GM19372 (cell line): ENCODE results near the gene TBC1D5.

Experiments
- ATAC-seq: cut with Tn5 transposase; IDR thresholded peaks from one replicate; pipeline ENCODE4 v1.9.1; 2021; ENCODE audit warnings: mild to moderate bottlenecking, low read depth, moderate library complexity; ENCODE audit not compliant: unreplicated experiment

Gene TBC1D5

DNA sequence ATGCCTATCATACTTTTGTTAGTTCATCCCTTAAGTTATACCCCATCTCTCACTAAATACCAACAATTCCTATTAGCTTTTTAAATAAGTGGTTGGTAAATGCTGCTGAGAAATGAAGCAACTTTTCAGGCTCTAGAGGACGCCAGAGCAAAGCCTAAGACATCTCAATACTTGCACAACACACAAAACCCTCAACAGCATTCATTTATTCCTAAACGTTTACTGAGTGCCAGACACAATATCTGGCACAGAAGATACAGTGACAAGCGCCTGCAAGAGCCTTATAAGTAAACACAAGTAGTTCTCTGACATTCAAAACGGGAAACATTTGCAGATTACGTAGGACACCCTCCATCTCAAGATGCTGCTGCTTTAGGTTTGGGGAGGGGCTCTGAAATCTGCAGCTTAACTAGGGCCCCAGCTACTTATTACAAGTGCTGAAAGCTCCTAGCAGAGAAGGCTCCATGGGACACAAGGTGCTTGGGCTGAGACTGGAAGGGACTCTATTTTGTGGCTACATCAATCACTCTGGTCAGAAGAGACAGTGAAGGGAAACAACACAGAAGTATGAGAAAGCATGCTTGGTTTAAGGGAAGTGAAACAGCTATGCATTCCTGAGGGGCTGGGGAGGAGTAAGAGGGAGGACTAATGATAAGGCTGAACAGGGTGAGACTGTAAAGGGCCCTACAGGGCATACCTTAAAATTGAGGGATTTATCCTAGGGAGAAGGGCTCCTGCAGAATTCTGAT lies 546.4 kb downstream of the TBC1D5 start:
- ATAC-seq = peak; percentile 91

- peak; percentile 74 for ATAC-seq
Measured at GRCh38 chr3:17195192-17195611, 547.2 kb downstream of the TBC1D5 start.

DNA sequence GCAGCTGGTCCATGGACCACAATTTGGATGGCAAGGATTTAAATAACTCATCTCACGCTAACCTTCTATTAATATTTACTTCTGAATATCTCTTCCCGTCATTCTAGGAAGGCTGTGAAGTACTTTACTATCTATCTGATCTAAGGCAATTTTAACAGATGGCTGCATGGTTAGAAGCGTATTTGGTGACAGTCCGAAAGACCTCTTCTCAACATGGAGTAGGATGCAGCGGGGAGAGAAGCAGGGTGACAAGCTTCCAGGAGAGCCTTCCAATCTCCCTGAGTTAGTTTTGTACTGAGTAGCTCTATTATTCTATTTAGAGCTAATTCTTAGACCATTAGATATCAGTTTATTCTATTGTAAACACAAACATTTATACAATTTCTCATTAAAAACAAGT lies 548.3 kb downstream of the TBC1D5 start:
- ATAC-seq = no peak

DNA sequence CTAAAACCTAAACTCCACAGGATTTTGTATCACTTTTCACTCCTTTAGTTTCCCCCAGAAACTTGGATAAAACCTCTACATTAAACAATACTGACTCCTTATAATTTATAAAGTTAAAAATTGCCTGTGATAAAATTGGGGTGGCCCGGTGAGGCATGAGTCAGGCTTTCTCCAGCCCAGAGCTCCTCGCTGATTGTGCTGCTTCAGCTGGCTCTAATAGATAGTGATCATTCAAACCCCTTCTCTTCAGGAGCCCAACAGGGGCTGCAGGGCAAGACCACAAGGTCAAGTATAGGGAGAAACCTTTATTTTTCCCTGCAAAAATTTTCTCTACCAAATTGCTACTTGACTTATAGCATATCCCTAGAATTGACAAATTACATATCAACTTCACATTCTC lies 549.4 kb downstream of the TBC1D5 start:
- no peak for ATAC-seq

GRCh38 chr3:17190353-17191078 lies 551.9 kb downstream of the TBC1D5 start:
- no peak for ATAC-seq

DNA sequence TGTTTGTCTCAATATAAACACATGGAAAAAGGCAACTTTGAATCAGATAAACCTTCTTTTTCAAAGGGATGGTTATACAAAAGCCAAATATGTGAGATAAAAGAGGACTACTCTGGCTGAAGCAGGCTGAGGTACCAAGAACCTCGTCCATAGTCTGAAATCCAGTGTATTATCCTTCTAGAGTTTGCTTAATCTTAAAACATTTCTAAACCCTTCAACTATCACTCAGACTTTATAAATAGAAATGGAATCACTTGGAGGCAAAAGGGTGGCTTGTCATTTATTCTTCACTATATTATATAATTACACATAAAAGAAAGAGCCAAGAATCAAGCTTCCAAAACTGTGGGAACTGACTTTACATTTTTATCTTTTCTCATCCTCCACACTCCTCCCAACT lies 554.1 kb downstream of the TBC1D5 start:
- no peak for ATAC-seq

GRCh38 chr3:17187589-17188184 lies 554.7 kb downstream of the TBC1D5 start:
- ATAC-seq = no peak

GRCh38 chr3:17183951-17184550 lies 558.4 kb downstream of the TBC1D5 start:
- ATAC-seq = no peak

DNA sequence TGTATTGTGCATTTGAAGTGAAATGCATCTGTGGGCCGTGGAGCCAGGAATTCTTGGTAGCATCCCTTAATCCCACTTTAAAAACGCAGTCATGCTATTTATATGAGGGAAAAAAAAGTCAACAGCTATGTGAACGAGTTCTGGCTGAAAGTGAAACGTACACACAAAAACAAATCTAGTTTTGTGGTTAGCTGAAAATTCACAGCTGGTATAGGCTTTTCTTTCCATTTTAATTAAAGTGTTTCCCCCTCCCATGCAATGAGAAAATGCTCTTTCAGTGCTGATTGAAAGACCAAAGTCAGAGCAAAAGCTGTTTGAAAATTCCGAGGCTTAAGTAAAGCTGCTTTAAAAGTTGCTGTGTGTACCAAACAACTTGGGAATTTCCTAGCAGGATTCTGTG lies 560.3 kb downstream of the TBC1D5 start:
- peak; percentile 69 for ATAC-seq

DNA sequence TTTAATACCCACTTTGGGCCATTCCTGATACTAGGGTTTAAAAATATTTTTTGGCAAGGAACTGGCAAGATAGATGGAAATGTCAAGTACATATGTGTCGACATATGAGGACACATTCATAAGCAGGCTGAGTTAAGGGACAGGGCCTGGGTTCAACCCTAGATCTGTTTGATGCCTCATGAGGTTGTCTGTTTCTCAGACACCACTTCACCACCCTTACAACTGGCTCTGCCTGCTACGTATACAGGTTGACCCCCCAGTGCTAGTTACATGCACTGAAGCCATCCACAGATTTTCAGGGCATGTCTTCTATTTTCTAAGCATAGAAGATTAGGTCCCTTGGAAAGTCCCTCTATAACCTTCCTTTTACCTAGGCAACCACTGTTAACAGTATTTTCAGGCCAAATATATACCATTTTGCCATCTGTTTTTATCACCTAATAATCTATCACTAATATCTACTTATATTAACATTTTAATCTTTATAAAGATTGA lies 561.0 kb downstream of the TBC1D5 start:
- ATAC-seq = no peak

DNA sequence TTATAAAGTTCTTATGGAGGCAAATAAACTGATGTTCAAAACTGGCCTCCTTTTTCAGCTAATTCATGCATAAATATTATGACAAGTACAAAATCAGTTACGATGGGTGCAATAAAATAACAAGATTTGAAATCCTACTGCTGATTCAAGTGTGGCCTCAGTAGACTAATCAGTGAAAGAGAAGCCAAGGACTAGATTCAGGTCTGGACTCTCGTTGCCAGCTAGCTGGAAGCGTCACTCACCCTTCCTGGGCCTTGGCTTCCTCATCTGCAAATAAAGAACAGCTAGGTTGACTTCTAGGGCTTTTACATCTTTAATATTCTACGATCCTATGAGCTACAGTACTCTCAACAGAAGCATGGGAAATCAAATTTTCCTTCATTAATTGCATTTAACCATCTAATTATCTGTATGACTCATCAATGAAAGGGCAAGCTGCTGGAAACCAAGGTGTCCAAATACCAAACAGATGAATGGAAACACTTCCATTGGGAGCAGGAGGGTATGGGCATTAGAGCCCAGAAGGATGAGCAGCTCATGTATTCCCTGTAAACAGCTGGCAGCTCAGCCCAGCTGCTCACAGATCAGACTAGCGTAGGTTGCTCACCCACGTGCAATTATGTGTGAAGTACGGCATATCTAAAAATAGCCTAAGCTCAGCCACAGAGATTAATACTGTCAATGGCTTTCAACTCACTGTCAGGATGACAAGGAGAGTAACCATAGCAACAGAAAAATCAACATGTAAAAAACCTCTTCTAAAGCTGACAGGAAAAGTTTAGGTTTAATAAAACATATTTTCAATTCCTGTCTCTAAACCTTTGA lies 562.8 kb downstream of the TBC1D5 start:
- no peak for ATAC-seq

DNA sequence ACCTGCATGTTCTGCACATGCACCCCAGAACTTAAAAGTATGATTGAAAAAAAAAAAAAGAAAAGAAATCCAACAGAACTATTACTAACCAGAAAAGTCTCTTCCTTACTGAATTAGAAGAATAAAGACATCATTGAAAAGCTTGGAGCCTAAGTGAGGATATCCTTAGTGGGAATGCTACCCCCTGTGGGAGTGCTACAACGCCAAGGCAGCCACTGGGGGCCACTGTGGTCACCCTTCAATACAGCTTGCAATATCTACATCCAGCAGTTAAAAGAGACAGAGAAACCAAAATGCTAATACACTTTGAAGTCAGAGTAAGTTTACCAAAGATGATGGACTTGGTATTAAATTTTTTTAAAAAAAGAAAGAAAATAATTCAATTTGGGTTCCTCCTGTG lies 565.7 kb downstream of the TBC1D5 start:
- no peak for ATAC-seq

GRCh38 chr3:17175187-17175807 lies 567.1 kb downstream of the TBC1D5 start:
- no peak for ATAC-seq

GRCh38 chr3:17166369-17166768 lies 576.1 kb downstream of the TBC1D5 start:
- ATAC-seq = no peak

DNA sequence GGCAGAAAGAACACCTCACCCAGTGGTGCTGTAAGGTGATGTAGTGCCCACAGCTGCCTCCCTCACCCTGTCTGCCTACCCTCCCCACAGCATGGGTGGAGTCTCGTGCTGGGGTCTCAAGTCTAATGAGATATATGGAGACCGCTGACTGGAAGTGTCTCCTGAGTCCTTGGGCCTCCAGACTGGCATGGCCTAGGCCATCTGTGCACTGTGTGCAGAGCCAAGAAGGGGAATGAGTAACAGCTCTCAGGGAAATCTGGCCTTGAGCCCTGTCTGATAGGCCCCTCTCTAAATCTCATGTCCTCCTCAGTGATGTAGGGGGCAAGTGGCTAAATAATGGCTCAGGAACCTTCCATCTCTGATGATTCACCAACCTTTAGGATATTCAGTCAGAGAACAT lies 580.3 kb downstream of the TBC1D5 start:
- ATAC-seq = no peak

DNA sequence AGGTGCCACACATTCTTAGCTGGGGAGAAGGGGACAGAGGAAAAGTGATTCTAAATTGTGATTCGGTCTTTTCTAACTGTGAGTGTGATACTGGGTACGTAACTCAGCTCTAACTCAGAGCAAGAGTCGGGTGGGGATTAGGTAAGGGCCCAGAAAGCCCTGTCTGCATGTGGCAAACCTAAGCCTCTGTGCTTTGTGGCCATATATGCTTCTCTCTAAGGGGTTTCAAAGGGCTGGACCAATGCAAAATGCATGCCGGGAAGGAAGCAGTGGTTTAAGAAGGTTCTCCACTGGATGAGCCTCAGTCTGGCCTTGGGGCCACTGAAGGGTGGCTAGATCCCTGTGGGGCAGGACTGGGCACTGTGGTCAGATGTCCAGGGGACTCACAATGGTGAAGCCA lies 581.8 kb downstream of the TBC1D5 start:
- ATAC-seq = no peak

DNA sequence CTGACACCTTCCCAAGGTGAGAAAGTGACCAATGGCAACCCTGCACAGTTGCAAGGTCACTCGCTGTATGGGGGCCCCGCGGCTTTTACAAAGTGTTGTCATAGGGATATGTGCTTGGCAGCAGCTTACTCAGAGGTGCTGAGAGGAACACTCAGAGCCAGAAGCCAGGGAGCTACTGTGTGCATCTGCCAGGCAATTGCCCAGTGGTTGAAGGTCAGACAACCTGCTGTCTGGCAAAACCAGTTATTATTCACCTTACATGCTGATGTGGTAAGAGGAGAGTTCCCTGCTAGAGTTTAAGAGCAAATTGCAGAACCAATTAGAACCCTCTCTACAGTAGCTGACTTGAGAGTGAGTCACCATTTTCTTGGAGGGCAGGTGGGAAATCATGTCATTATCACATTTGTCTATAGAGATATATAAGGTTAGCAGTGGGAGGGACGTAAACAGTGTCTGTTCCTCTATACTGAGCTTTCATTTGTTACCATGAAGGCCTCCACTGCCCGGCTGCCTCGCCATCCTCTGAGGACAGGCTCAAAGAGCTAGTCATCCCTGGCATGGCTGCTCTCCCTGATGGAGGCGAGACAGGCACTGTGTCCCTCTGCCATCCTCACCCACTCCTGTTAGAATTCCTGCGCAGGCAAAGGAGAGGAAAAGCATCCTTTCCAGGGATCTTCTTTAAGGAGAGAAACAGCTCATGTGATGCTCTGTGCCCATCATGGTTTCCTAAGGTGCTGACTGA lies 583.3 kb downstream of the TBC1D5 start:
- ATAC-seq = no peak

- no peak for ATAC-seq
Measured at GRCh38 chr3:17157713-17158112, 584.7 kb downstream of the TBC1D5 start.

DNA sequence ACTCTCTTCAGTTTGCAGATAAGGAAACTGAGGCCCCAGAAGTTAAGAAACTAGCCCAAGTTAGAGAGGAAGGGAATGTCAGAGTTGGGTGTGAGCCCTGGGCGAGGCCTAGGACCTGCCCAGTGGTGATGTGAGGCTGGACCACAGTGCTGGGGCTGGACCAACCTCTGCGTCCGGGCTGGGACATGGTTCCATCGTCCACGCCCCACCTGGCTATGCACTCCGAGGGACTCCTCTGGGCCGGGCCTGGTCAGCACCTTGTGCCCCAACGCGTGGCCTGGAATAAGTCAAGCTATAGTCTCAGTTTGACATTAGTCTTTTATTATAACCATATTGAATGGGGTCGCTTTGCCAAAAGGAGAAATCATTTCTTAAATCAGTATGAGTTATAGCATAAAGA lies 585.6 kb downstream of the TBC1D5 start:
- no peak for ATAC-seq
